HG03442 (cell line): Measurements from ENCODE around the gene RUNX1.

ENCODE experiments used
- ATAC-seq: cut with Tn5 transposase; IDR thresholded peaks from one replicate; pipeline ENCODE4 v1.9.1; 2021; ENCODE audit warnings: mild to moderate bottlenecking, moderate library complexity; ENCODE audit not compliant: unreplicated experiment

RUNX1 gene

GRCh38 chr21:34797921-34798535 is 251.1 kb downstream of the RUNX1 start:
- no peak for ATAC-seq

- ATAC-seq: no peak
These were observed 251.9 kb downstream of the RUNX1 start for GRCh38 chr21:34797201-34797525.

- ATAC-seq: no peak
These were observed 252.4 kb downstream of the RUNX1 start for GRCh38 chr21:34796518-34797200.

- ATAC-seq: no peak
These were observed 253.4 kb downstream of the RUNX1 start for GRCh38 chr21:34795548-34796180.

- ATAC-seq: no peak
These were observed 253.9 kb downstream of the RUNX1 start for GRCh38 chr21:34795175-34795547.

- no peak for ATAC-seq
These were observed 254.4 kb downstream of the RUNX1 start for GRCh38 chr21:34794686-34795085.

- no peak for ATAC-seq
These were observed 255.6 kb downstream of the RUNX1 start for GRCh38 chr21:34793471-34793870.

- no peak for ATAC-seq
These were observed 256.5 kb downstream of the RUNX1 start for GRCh38 chr21:34792504-34793089.

GRCh38 chr21:34791776-34792503 is 257.2 kb downstream of the RUNX1 start:
- no peak for ATAC-seq

- no peak for ATAC-seq
These were observed 258.3 kb downstream of the RUNX1 start for GRCh38 chr21:34790834-34791233.

- no peak for ATAC-seq
These were observed 258.8 kb downstream of the RUNX1 start for GRCh38 chr21:34790341-34790740.

- ATAC-seq: no peak
These were observed 260.2 kb downstream of the RUNX1 start for GRCh38 chr21:34788879-34789278.

GRCh38 chr21:34783815-34784214 is 265.3 kb downstream of the RUNX1 start:
- no peak for ATAC-seq

- no peak for ATAC-seq
These were observed 266.4 kb downstream of the RUNX1 start for GRCh38 chr21:34782506-34783360.

GRCh38 chr21:34781526-34781925 is 267.6 kb downstream of the RUNX1 start:
- ATAC-seq: no peak

- no peak for ATAC-seq
These were observed 269.2 kb downstream of the RUNX1 start for GRCh38 chr21:34779860-34780259.

GRCh38 chr21:34775793-34776192 is 273.3 kb downstream of the RUNX1 start:
- no peak for ATAC-seq

- ATAC-seq: no peak
These were observed 274.4 kb downstream of the RUNX1 start for GRCh38 chr21:34774750-34775149.

- no peak for ATAC-seq
These were observed 277.5 kb downstream of the RUNX1 start for GRCh38 chr21:34771512-34772028.

- ATAC-seq: no peak
These were observed 278.5 kb downstream of the RUNX1 start for GRCh38 chr21:34770576-34770975.
